Effector CD8-positive, alpha-beta T cell (primary cell): Measurements from ENCODE around the gene ORC1.

Experiments used
- DNase-seq: peaks from one replicate; lab custom pipeline; 2025; lab: John Stamatoyannopoulos, UW
- total RNA-seq, 4 experiments: gene quantifications; one replicate each; lab custom pipeline; 2026; lab: John Stamatoyannopoulos, UW

ORC1 gene
- total RNA-seq, result 5.0 to 10.2 (median 6.9) reads per million in 4 experiments

- DNase-seq, result peak; percentile 95
Observed at GRCh38 chr1:52404116-52404974, at the start of gene ORC1, which contains the start of gene PRPF38A. ORC1 (minus strand) TSS chr1:52404423; CDS start chr1:52402223, 2,200 bp downstream. PRPF38A (plus strand) TSS chr1:52404602; CDS start chr1:52404750, 148 bp downstream.

- DNase-seq, result no peak
Observed at GRCh38 chr1:52444463-52444862, 40.2 kb upstream of the ORC1 start.

- DNase-seq, result no peak
Observed at GRCh38 chr1:52439976-52440375, 35.8 kb upstream of the ORC1 start.

GRCh38 chr1:52436817-52437216 lies 32.6 kb upstream of the ORC1 start:
- no peak for DNase-seq

- no peak for DNase-seq
Observed at GRCh38 chr1:52435650-52436049, 31.4 kb upstream of the ORC1 start.

GRCh38 chr1:52435211-52435610 lies 31.0 kb upstream of the ORC1 start:
- DNase-seq, result no peak

- DNase-seq, result no peak
Observed at GRCh38 chr1:52432807-52433206, 28.6 kb upstream of the ORC1 start.

- DNase-seq, result no peak
Observed at GRCh38 chr1:52427152-52427551, 22.9 kb upstream of the ORC1 start.

- no peak for DNase-seq
Observed at GRCh38 chr1:52426371-52426770, 22.1 kb upstream of the ORC1 start.

GRCh38 chr1:52424813-52425212 lies 20.6 kb upstream of the ORC1 start:
- DNase-seq, result no peak

- no peak for DNase-seq
Observed at GRCh38 chr1:52424231-52424636, 20.0 kb upstream of the ORC1 start.

GRCh38 chr1:52423771-52424170 lies 19.5 kb upstream of the ORC1 start:
- DNase-seq, result peak; percentile 41

GRCh38 chr1:52423055-52423454 lies 18.8 kb upstream of the ORC1 start:
- no peak for DNase-seq

GRCh38 chr1:52420713-52421112 lies 16.5 kb upstream of the ORC1 start:
- no peak for DNase-seq

- no peak for DNase-seq
Observed at GRCh38 chr1:52416811-52417210, 12.6 kb upstream of the ORC1 start.

GRCh38 chr1:52414942-52415341 lies 10.7 kb upstream of the ORC1 start:
- no peak for DNase-seq

GRCh38 chr1:52413410-52413989 lies 9.3 kb upstream of the ORC1 start:
- DNase-seq, result no peak

- no peak for DNase-seq
Observed at GRCh38 chr1:52404975-52405338, 734 bp upstream of the ORC1 start.

GRCh38 chr1:52403566-52404115 lies 582 bp downstream of the ORC1 start:
- DNase-seq, result no peak

GRCh38 chr1:52402860-52403240 lies 1.4 kb downstream of the ORC1 start:
- no peak for DNase-seq

- no peak for DNase-seq
Observed at GRCh38 chr1:52400131-52400530, 4.1 kb downstream of the ORC1 start.

- DNase-seq, result no peak
Observed at GRCh38 chr1:52399629-52400028, 4.6 kb downstream of the ORC1 start.

- DNase-seq, result no peak
Observed at GRCh38 chr1:52393174-52393573, 11.0 kb downstream of the ORC1 start.
